NCI-H1105 (cell line): ENCODE data around the gene BRAT1.
A peak's percentile ranks its signal among the peaks of the same experiment; 100 is the strongest.
"Not testable (repeated sequence)": the region's sequence is repeated elsewhere in the genome, so short reads cannot be mapped to it uniquely, and the experiment has no call there.

Source experiments
- DNase-seq: peaks from one replicate; lab custom pipeline; 2025; lab: John Stamatoyannopoulos, UW

BRAT1 gene

GRCh38 chr7:2555121-2556052, at the start of gene BRAT1:
BRAT1 (minus strand) TSS chr7:2555524; CDS start chr7:2554431, 1,093 bp downstream.
- peak; percentile 88 for DNase-seq

DNA sequence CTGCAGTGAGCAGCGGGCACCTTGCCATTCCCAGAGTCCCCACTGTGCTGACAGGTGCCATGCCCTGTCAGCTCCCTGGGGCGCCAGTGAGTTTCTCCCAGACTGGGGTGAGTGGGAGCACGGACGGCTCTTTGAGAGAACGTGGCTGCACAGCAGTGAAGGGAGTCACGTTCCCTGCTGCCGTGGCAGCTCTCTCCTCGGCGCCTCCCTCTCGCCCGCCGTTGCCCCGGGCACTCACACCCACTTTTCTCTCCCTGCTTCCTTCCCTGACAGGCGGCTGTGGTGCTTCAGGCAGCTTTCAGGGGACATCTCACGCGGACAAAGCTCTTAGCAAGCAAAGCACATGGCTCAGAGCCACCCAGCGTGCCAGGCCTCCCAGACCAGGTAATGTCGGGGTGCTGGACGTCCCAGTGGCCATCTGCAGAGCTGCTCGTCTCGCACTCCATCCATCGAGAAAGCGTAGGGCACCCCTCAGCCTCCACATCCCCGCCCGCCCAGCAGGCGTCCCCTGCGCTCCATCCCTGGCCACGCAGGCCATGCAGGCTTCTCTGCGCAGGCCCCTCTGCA, 49.4 kb upstream of the BRAT1 start:
- no peak for DNase-seq

DNA sequence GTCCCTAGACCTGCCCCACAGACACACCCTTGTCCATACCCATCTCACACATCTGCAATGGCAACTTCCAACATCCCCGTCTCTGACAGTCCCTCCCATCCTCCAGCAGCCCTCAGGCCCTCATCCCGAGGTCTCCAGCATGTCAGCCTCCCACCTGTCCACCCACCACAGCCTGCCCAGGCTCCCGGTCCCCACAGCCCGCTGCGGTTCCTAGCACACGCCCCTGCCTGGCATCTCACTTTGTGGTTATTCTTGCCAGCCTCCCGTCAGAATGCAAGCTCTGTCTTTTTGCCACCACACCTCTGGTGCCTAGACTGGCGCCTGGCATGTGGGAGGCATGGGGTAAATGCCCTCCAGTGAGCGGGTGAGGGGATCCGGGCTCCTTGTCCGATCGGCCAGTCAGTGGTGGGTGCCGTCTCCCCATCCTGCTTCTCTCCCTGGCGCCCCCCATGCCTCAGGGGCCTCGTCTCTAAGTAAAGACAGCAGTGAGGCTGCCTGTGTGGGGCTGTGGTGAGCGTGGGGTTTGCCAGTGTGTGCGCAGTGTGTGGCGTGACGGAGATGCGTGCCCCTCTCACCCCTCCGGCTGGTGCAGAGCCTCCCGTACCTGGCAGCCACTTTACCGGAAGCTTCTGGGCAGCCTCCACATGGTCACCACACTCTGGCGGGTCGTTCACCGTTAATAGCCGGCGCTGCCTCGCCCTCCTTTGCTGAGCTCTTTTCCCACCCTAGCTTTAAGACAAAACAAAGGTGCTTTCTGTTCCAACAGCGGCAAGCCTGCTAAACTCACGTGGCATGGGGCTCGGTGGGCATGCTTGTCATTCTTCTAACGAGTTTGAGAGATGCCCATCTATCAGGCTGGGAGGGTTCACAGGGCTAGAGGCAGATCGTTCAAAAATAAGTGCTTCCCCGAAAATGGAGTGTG, 48.0 kb upstream of the BRAT1 start:
- DNase-seq: no peak

- no peak for DNase-seq
These were observed 47.2 kb upstream of the BRAT1 start for GRCh38 chr7:2602406-2603043.

- no peak for DNase-seq
These were observed 46.6 kb upstream of the BRAT1 start for GRCh38 chr7:2601907-2602306.

- DNase-seq: no peak
These were observed 45.7 kb upstream of the BRAT1 start for GRCh38 chr7:2601065-2601464.

GRCh38 chr7:2598154-2598823, 43.0 kb upstream of the BRAT1 start:
- no peak for DNase-seq

DNA sequence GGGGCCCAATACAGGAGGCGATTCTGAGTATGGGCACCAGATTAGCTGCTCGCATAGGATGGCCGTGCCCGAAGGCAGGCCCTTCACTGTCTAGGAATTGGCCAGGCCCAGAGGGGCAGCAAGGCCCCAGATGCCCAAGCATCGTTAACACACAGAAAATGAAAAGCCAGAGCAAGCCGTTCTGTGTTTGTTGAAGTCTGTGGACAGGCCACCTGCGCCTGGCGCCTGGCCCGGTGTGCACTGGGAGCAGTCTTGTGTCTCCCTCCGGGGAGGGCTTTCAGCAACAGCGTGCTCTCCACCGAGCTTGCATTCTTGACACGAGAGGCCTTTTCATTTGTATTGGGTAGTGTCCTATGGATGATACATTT, 41.9 kb upstream of the BRAT1 start:
- no peak for DNase-seq

DNA sequence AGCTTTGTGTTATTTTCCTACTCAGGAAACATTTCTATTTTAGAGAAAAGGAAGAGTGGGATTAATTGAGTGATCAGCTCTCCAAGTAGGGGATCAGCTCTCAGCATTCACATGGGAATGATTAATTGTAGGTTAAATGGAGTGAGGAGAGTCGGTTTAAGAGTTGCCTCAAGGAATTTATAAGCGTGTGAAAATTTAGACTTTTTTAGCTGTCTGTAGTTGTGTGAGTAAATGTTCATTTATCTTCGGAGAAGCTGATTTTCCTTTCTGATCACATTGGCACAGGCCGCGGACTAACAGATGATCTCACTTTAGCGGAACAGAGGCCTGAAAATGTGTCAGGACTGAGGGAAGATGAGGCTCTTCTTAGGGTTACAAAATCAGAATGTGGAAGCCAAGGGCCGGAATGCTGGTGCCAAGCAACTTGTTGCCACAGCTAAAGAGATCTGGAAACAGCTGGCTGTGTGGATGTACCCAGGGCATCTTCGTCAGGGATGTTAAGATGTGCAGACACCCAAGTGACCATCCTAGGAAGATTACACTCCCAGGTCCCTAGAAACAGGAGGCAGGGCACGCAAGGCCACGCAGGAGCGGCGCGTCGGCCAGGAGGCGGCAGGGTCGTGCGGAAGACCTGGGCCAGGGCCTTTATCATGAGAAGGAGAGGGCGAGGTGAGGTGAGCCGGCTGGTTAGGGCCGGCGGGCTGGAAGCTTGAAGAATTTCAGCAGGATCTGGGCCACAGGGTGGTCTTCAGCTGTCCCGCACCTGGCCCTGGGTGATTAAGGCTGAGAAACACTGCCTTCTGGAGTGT, 41.3 kb upstream of the BRAT1 start:
- no peak for DNase-seq

GRCh38 chr7:2595258-2595860, 40.0 kb upstream of the BRAT1 start:
- no peak for DNase-seq

- no peak for DNase-seq
These were observed 39.3 kb upstream of the BRAT1 start for GRCh38 chr7:2594599-2594998.

GRCh38 chr7:2593036-2593727, 37.9 kb upstream of the BRAT1 start:
- DNase-seq: no peak

GRCh38 chr7:2592375-2592865, 37.1 kb upstream of the BRAT1 start:
- no peak for DNase-seq

DNA sequence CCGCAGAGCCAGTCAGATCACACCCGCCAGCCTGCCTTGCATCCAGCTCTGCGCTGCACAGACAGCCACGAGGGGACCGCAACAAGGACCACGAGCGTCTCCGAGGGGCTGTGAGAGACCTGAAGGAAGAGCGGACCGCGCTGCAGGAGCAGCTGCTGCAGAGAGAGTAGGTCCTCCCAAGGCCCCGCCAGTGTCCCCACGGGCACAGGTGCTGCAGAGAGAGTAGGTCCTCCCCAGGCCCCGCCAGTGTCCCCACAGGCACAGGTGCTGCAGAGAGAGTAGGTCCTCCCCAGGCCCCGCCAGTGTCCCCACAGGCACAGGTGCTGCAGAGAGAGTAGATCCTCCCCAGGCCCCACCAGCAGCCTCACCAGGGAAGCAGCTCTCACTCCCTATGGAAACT, 34.6 kb upstream of the BRAT1 start:
- not testable (repeated sequence) for DNase-seq

DNA sequence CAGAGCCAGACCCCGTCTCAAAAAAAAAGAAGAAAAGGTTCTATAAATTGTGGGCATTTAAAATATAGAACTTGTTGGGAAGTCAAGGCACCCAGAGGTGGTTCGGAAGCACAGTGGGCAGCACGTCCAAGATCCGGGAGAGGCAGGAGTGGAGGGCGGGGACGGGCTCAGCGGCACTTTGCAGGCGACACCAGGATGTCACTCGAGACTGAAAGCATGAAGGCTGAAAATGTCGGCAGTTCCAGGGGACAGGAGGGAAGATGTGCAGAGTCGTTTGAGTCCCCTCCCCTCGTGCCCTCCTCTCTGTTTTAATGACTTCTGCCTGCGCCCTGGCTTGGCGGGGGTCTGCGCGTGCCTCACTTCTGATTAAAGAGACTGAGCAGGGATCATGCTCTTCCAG, 34.0 kb upstream of the BRAT1 start:
- DNase-seq: no peak

- DNase-seq: no peak
These were observed 32.5 kb upstream of the BRAT1 start for GRCh38 chr7:2587778-2588177.

GRCh38 chr7:2587134-2587533, 31.8 kb upstream of the BRAT1 start:
- no peak for DNase-seq

- DNase-seq: no peak
These were observed 31.1 kb upstream of the BRAT1 start for GRCh38 chr7:2586326-2587020.

DNA sequence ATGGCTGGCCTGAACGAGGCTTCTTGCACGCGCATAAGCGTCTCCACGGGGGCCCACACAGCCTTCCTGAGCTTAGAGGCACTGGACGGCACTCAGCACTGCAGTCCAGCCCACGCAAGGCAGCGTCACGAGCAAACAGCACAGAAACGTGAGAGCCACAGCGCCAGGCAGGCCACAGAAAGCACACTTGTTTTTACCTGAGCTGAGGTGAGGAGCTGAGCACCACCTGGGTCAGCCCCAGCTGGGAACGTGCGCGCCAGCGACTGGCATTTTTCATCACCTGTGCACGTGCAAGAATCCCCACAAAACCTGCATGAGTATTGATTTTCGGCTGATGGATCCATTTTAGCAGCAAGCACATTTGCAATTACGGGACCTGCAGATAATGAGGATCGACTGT, 30.1 kb upstream of the BRAT1 start:
- no peak for DNase-seq
